PFSK-1 (cell line): ENCODE results near the gene CTAG2. TPM values are rescaled to one million over a fixed set of nuclear protein-coding genes. Genes with fewer than 3 reads are reported as not detected.
"Not testable (repeated sequence)": the region's sequence is repeated elsewhere in the genome, so short reads cannot be mapped to it uniquely, and the experiment has no call there.

ENCODE experiments used
- FOXP2 ChIP-seq: optimal IDR thresholded peaks from 2 replicates; pipeline ENCODE3; 2011; ENCODE audit warnings: borderline replicate concordance, control low read depth, inconsistent platforms; ENCODE audit not compliant: insufficient read depth; ENCODE audit errors: extremely low read length, extremely low read depth
- POLR2AphosphoS5 ChIP-seq: IDR thresholded peaks from 2 replicates; pipeline ENCODE4 v1.6.1; 2012; ENCODE audit warnings: low read depth, mild to moderate bottlenecking, control low read depth, low read length, moderate library complexity
- SIN3A ChIP-seq: IDR thresholded peaks from 2 replicates; pipeline ENCODE4 v1.6.1; 2012; ENCODE audit warnings: mild to moderate bottlenecking, low read length, moderate library complexity, borderline replicate concordance; ENCODE audit not compliant: insufficient read depth
- TAF1 ChIP-seq: IDR thresholded peaks from 2 replicates; pipeline ENCODE4 v1.6.1; 2012; ENCODE audit warnings: low read length, control low read depth, borderline replicate concordance; ENCODE audit not compliant: insufficient read depth
- polyA plus RNA-seq: library from polyadenylated mRNA; unstranded; fragments of >200 nt; gene quantifications from one replicate; pipeline ENCODE4 v1.2.1, GENCODE V29; 2012; ENCODE audit warnings: low read depth, missing spikeins; ENCODE audit not compliant: insufficient read length
- TF ChIP-seq, protein P1 (sequence below), 2 experiments: IDR thresholded peaks; 2 replicates each; pipeline versions ENCODE4 v1.6.1 to v1.8.0; 2011 to 2012; ENCODE audit warnings: low read depth in 2 of 2, low read length in 2 of 2, control low read depth in 1 of 2, inconsistent platforms in 1 of 2, mild to moderate bottlenecking in 1 of 2, moderate library complexity in 1 of 2; ENCODE audit not compliant: insufficient read depth in 1 of 2

Gene CTAG2
- not detected for polyA plus RNA-seq

DNA sequence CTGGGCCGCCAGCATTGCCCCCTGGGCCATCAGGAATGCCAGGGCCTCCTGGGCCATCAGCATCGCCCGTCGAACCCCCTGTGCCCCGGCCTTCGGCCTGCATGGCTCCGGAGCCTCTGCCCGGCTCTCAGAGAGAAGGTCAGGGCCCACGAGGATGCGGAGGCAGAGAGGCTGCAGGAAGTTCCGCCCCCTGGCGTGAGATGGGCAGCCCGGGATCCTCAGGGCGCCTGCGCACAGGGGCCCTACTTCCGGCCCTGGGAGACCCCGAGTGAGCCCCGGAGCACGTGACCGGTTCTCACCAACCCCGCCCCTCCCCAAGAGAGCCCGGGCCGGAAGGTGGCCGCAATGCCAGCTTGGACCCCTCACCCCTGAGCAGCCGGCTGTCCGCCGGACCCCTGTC, at the start of gene CTAG2:
Gene CTAG2 (minus strand): TSS at position 167 of the 400 bp plus-strand sequence. CDS start 64 bp downstream, at position 103.
- not testable (repeated sequence) for TF ChIP-seq SIN3A, POLR2AphosphoS5, FOXP2

DNA sequence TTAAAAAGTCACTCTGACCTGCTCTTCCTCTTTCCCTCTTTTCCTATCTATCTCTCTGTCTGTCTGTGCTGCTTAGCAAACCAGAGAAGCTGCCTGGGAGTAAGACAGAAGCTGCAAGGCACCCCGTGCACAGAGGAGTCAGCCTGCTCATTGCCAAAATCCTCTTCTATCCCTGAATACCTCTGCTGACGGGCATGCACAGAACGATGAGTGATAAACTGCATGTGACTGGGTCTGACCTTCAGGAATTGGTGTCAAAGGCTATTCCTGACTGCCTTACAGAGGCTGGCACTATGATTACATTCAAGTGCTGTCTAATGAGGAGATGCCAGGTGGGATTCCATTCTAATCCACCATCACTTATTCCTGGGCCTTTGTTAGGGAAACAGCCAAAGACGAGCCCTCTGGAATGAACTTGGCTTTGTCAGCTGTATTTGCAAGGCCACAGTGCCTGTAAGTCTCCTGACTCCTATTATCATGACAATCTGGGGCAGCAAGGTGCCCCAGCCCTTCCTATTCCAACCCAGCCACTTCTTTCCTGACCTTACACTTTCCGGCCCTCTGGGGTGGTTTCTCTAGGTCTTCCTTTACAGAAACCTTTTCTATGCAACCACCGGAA, 45.4 kb upstream of the CTAG2 start:
- TF ChIP-seq SIN3A (no peak), TAF1 (no peak), POLR2AphosphoS5 (no peak), FOXP2 (no peak)
- TF ChIP-seq, protein P1, sequence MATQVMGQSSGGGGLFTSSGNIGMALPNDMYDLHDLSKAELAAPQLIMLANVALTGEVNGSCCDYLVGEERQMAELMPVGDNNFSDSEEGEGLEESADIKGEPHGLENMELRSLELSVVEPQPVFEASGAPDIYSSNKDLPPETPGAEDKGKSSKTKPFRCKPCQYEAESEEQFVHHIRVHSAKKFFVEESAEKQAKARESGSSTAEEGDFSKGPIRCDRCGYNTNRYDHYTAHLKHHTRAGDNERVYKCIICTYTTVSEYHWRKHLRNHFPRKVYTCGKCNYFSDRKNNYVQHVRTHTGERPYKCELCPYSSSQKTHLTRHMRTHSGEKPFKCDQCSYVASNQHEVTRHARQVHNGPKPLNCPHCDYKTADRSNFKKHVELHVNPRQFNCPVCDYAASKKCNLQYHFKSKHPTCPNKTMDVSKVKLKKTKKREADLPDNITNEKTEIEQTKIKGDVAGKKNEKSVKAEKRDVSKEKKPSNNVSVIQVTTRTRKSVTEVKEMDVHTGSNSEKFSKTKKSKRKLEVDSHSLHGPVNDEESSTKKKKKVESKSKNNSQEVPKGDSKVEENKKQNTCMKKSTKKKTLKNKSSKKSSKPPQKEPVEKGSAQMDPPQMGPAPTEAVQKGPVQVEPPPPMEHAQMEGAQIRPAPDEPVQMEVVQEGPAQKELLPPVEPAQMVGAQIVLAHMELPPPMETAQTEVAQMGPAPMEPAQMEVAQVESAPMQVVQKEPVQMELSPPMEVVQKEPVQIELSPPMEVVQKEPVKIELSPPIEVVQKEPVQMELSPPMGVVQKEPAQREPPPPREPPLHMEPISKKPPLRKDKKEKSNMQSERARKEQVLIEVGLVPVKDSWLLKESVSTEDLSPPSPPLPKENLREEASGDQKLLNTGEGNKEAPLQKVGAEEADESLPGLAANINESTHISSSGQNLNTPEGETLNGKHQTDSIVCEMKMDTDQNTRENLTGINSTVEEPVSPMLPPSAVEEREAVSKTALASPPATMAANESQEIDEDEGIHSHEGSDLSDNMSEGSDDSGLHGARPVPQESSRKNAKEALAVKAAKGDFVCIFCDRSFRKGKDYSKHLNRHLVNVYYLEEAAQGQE (IDR thresholded peaks at IDR 0.05; ENCODE audit: insufficient read depth in 1 of 2, low read depth in 2 of 2, low read length in 2 of 2) = no peak

DNA sequence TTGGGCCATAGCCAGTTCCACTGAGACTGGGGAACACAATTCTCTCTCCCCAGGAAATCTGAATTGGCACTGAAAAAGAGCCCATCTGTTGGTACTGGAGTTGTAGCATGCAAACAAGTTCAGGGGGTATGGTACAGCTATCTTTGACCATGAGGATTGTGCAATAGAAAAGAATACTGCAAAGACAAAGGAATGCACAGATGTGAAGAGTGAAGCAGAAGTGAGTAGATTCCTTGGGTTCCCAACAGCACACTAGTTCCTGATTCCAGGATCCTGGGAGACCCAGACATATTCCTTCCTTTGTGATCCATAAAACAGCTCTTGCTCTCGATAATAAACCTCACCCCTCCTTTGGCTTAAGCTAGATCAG, 43.3 kb upstream of the CTAG2 start:
- TF ChIP-seq POLR2AphosphoS5 = no peak
- TF ChIP-seq, protein P1 (IDR thresholded peaks at IDR 0.05; ENCODE audit: insufficient read depth in 1 of 2, low read depth in 2 of 2, low read length in 2 of 2) = no peak
- no peak for TF ChIP-seq FOXP2
- TF ChIP-seq TAF1 = no peak
- no peak for TF ChIP-seq SIN3A

DNA sequence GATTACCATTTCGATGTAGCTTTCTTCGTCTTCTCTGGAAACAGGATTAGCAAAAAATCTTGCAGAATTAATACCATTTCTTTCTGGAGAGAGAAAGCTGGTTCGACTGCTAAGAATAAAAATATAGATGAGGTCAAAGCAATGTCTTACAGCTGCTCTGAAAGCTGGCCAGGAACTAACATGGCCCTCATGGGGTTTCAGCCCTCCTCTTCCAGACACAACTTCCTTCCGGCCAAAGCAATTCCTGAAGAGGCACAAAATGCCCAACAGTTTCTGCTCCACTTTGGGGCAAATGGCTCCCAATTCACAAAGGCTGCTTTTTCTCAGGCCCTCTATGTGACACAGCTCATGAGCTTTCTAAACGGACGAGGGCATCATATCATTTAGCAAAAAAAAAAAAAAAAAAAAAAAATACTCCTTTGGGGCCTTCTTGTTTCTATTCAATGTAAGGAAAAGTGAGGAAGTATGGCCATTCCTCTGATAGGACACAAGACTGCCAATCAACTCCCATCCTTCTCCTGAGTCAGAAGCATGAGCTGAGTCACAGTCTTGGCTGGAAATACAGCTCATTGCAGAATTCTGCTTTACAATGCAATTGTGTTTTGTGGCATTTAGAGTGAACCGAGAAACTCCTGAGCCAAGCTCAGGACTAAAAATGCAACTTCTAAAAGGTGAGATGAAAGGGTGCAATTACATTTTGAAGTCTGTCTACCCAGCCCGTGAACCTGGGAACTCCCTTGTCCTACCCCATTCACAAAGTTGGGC, 42.7 kb upstream of the CTAG2 start:
- TF ChIP-seq, protein P1 (IDR thresholded peaks at IDR 0.05; ENCODE audit: insufficient read depth in 1 of 2, low read depth in 2 of 2, low read length in 2 of 2) = no peak
- no peak for TF ChIP-seq SIN3A
- TF ChIP-seq POLR2AphosphoS5 = no peak
- no peak for TF ChIP-seq FOXP2
- no peak for TF ChIP-seq TAF1

DNA sequence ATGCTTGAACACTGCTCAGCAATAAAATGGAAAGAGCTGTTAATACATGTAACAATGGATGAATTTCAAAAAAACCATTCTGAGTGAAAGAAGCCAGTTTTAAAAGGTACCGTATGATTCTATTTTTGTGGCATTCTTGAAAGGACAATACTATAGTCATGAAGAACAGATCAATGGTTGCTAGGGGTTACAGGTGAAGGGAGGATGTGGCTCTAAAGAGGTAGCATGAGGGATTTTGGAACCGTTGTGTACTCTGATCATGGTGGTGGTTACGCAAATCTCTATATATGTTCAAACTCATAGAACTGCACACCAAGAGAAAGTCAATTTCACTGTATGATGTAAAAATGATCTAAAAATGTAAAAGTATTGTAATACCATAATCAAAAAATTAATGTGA, 40.0 kb upstream of the CTAG2 start:
- TF ChIP-seq, protein P1 (IDR thresholded peaks at IDR 0.05; ENCODE audit: insufficient read depth in 1 of 2, low read depth in 2 of 2, low read length in 2 of 2) = no peak
- TF ChIP-seq POLR2AphosphoS5 = no peak
- TF ChIP-seq FOXP2 = no peak
- TF ChIP-seq SIN3A = no peak
